HEK293 (cell line): ENCODE data around the gene ZCWPW1.

ENCODE experiments used
- CTCF ChIA-PET: fragments of 350-600 bp; formaldehyde crosslinking; extraction: SDS; loops from one replicate; lab custom pipeline; 2021; ENCODE audit warnings: antibody characterized with exemption; lab: Yijun Ruan, JAX
- POLR2A ChIA-PET: fragments of 300-600 bp; formaldehyde crosslinking; extraction: SDS; loops from one replicate; lab custom pipeline; 2020; ENCODE audit warnings: antibody characterized with exemption, inconsistent platforms; lab: Yijun Ruan, JAX
- H3K27ac ChIP-seq: fragments of 200-500 bp; sonication (Bioruptor generic); 2 replicates; pipeline ENCODE4 v1.5.1; 2014; ENCODE audit warnings: low read depth, low read length, control low read depth, inconsistent platforms; ENCODE audit errors: extremely low read depth
- H3K36me3 ChIP-seq, 2 experiments: fragments of 200-500 bp in 1 of 2; sonication (Bioruptor generic) in 1 of 2; 1 replicate in 1 of 2; 2 replicates in 1 of 2; pipeline ENCODE4 v1.5.1; 2014 to 2017; ENCODE audit warnings: inconsistent platforms in 2 of 2, low read length in 2 of 2; ENCODE audit not compliant: control insufficient read depth in 2 of 2, insufficient read depth in 1 of 2
- H3K4me1 ChIP-seq: fragments of 200-500 bp; sonication (Bioruptor generic); 2 replicates; pipeline ENCODE4 v1.5.1; 2014; ENCODE audit warnings: mild to moderate bottlenecking, low read length, inconsistent platforms; ENCODE audit not compliant: control insufficient read depth, insufficient read depth
- H3K4me3 ChIP-seq: 2 replicates; pipeline ENCODE4 v1.5.1; 2011; ENCODE audit warnings: low read depth, mild to moderate bottlenecking, control low read depth, low read length, moderate library complexity
- H3K9me3 ChIP-seq: fragments of 200-500 bp; sonication (Bioruptor generic); 2 replicates; pipeline ENCODE4 v1.5.1; 2014; ENCODE audit warnings: low read depth, low read length, inconsistent platforms; ENCODE audit not compliant: control insufficient read depth, insufficient read depth
- BCL11A ChIP-seq: fragments of 450-650 bp; formaldehyde crosslinking; IDR thresholded peaks from 2 replicates; pipeline ENCODE4 v1.5.1; 2016; ENCODE audit warnings: low read depth, missing biosample characterization, missing genetic modification characterization
- KLF8 ChIP-seq: fragments of 450-650 bp; formaldehyde crosslinking; IDR thresholded peaks from 2 replicates; pipeline ENCODE4 v1.5.1; 2016; ENCODE audit warnings: missing biosample characterization, missing genetic modification characterization
- MEIS1 ChIP-seq: sonication (generic); formaldehyde crosslinking; IDR thresholded peaks from 2 replicates; pipeline ENCODE4 v1.8.1; 2022; ENCODE audit warnings: missing genetic modification reagents, mild to moderate bottlenecking, borderline replicate concordance
- PRDM1 ChIP-seq: fragments of 450-650 bp; formaldehyde crosslinking; IDR thresholded peaks from 2 replicates; pipeline ENCODE4; 2016; ENCODE audit warnings: missing biosample characterization, missing genetic modification characterization
- SCRT2 ChIP-seq: fragments of 450-650 bp; formaldehyde crosslinking; IDR thresholded peaks from 2 replicates; pipeline ENCODE4 v1.5.1; 2016; ENCODE audit warnings: missing biosample characterization, missing genetic modification characterization
- YY2 ChIP-seq: fragments of 450-650 bp; formaldehyde crosslinking; IDR thresholded peaks from 2 replicates; pipeline ENCODE4 v1.5.1; 2016; ENCODE audit warnings: missing biosample characterization, missing genetic modification characterization
- ZBTB17 ChIP-seq: fragments of 450-650 bp; formaldehyde crosslinking; IDR thresholded peaks from 2 replicates; pipeline ENCODE4 v1.5.1; 2016; ENCODE audit warnings: missing biosample characterization, missing genetic modification characterization
- ZBTB7A ChIP-seq: fragments of 450-650 bp; formaldehyde crosslinking; IDR thresholded peaks from 2 replicates; pipeline ENCODE4 v1.5.1; 2016; ENCODE audit warnings: low read depth, missing biosample characterization, missing genetic modification characterization
- ZBTB8A ChIP-seq: fragments of 450-650 bp; formaldehyde crosslinking; IDR thresholded peaks from 2 replicates; pipeline ENCODE4 v1.5.1; 2016; ENCODE audit warnings: missing biosample characterization, missing genetic modification characterization
- ZNF10 ChIP-seq: fragments of 450-650 bp; formaldehyde crosslinking; IDR thresholded peaks from 2 replicates; pipeline ENCODE4 v1.5.1; 2017; ENCODE audit warnings: missing biosample characterization, missing genetic modification characterization
- ZNF146 ChIP-seq: fragments of 450-650 bp; formaldehyde crosslinking; IDR thresholded peaks from 2 replicates; pipeline ENCODE4 v1.5.1; 2016; ENCODE audit warnings: missing biosample characterization, missing genetic modification characterization
- ZNF157 ChIP-seq: fragments of 450-650 bp; formaldehyde crosslinking; IDR thresholded peaks from 2 replicates; pipeline ENCODE4 v1.5.1; 2016; ENCODE audit warnings: missing biosample characterization, missing genetic modification characterization
- ZNF169 ChIP-seq: fragments of 450-650 bp; formaldehyde crosslinking; IDR thresholded peaks from 2 replicates; pipeline ENCODE4 v1.5.1; 2016; ENCODE audit warnings: missing biosample characterization, missing genetic modification characterization
- ZNF202 ChIP-seq: fragments of 450-650 bp; formaldehyde crosslinking; IDR thresholded peaks from 2 replicates; pipeline ENCODE4 v1.5.1; 2016; ENCODE audit warnings: missing biosample characterization, missing genetic modification characterization, borderline replicate concordance
- ZNF211 ChIP-seq: fragments of 450-650 bp; formaldehyde crosslinking; IDR thresholded peaks from 2 replicates; pipeline ENCODE4 v1.5.1; 2016; ENCODE audit warnings: low read depth, missing biosample characterization, missing genetic modification characterization
- ZNF354C ChIP-seq: fragments of 450-650 bp; formaldehyde crosslinking; IDR thresholded peaks from 2 replicates; pipeline ENCODE4 v1.5.1; 2016; ENCODE audit warnings: missing biosample characterization, missing genetic modification characterization, low read depth, borderline replicate concordance
- ZNF555 ChIP-seq: fragments of 450-650 bp; formaldehyde crosslinking; conservative IDR thresholded peaks from 2 replicates; pipeline ENCODE4 v1.5.1; 2017; ENCODE audit warnings: missing biosample characterization, mild to moderate bottlenecking, missing genetic modification characterization, inconsistent platforms
- ZNF610 ChIP-seq: fragments of 450-650 bp; formaldehyde crosslinking; IDR thresholded peaks from 2 replicates; pipeline ENCODE4 v1.5.1; 2016; ENCODE audit warnings: missing biosample characterization, missing genetic modification characterization, borderline replicate concordance
- ZNF830 ChIP-seq: fragments of 450-650 bp; IDR thresholded peaks from 2 replicates; pipeline ENCODE4 v1.5.0; 2018; ENCODE audit warnings: missing biosample characterization, missing genetic modification characterization, low read depth, mild to moderate bottlenecking, moderate library complexity
- TF ChIP-seq, protein P1 (sequence below): fragments of 450-650 bp; formaldehyde crosslinking; IDR thresholded peaks from 2 replicates; pipeline ENCODE4 v1.5.1; 2016; ENCODE audit warnings: missing biosample characterization, missing genetic modification characterization
- TF ChIP-seq, protein P2 (sequence below): sonication (generic); formaldehyde crosslinking; IDR thresholded peaks from 2 replicates; pipeline ENCODE4 v1.8.1; 2022; ENCODE audit warnings: mild to moderate bottlenecking, moderate library complexity, missing genetic modification reagents
- TF ChIP-seq, protein P3 (sequence below): fragments of 450-650 bp; formaldehyde crosslinking; IDR thresholded peaks from 2 replicates; pipeline ENCODE4 v1.5.1; 2016; ENCODE audit warnings: missing biosample characterization, missing genetic modification characterization
- TF ChIP-seq, protein P4 (sequence below): fragments of 450-650 bp; formaldehyde crosslinking; IDR thresholded peaks from 2 replicates; pipeline ENCODE4 v1.5.1; 2016; ENCODE audit warnings: missing biosample characterization, missing genetic modification characterization
- TF ChIP-seq, protein P5 (sequence below): fragments of 450-650 bp; formaldehyde crosslinking; IDR thresholded peaks from 2 replicates; pipeline ENCODE4 v1.5.1; 2017; ENCODE audit warnings: missing biosample characterization, mild to moderate bottlenecking, missing genetic modification characterization, moderate library complexity
- TF ChIP-seq, protein P6 (sequence below): fragments of 450-650 bp; formaldehyde crosslinking; IDR thresholded peaks from 2 replicates; pipeline ENCODE4 v1.5.1; 2016; ENCODE audit warnings: missing biosample characterization, missing genetic modification characterization

ZCWPW1 gene

DNA sequence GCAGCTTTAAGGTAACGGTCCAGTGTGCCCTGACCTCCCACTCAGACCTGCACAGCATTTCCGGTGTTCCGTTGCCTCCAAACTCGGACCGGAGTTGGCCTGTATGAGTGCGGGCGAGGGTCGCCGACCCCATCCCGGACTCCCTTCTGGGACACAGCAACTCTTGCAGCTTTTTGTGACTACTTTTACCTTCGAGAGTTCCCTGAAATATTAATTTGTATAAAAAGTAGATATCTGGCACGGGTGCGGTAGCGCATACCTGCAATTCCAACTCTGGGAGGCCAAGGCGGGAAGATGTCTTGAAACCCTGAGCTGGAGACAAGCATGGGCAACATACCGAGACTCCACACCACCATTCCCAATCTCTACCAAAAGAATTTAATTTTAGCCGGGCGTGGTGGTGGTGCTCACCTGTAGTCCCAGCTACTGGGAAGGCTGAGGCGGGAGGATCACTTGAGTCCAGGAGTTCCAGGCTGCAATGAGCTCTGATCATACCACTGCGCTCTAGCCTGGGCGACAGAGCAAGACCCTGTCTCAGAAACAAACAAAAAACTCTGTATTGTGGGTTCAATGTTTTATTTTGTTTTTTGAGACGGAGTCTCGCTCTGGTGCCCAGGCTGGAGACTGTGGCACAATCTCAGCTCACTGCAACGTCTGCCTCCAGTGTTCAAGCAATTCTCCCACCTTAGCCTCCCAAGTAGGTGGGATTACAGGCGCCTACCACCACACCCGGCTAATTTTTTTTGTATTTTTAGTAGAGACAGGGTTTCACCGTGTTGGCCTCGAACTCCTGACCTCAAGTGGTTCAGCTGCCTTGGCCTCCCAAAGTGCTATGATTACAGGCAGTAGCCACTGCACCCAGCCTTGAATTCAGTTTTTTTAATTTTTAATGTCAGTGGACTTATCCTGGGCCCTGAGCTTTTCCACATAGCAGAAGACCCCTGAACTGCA is 8.9 kb upstream of the ZCWPW1 start:
- peaks cover 4 to 28% of the 10 kb centered on the region in 2 experiments; a peak in 2 of 3 replicates for H3K36me3 ChIP-seq
- CTCF ChIA-PET, result interaction anchor here (0.6 to 2.0 kb wide), 3 partner anchors 13 to 443 kb away, joined by 3 to 10 read pairs (median 4); no protein-coding TSS in a partner anchor
- no peak overlapping the region for H3K27ac ChIP-seq
- H3K4me3 ChIP-seq, result no peak overlapping the region
- H3K4me1 ChIP-seq, result no peaks in the 10 kb centered on the region; the same call in 1 of the 2 replicates
- no peaks in the 10 kb centered on the region for H3K9me3 ChIP-seq
- TF ChIP-seq, protein P1, sequence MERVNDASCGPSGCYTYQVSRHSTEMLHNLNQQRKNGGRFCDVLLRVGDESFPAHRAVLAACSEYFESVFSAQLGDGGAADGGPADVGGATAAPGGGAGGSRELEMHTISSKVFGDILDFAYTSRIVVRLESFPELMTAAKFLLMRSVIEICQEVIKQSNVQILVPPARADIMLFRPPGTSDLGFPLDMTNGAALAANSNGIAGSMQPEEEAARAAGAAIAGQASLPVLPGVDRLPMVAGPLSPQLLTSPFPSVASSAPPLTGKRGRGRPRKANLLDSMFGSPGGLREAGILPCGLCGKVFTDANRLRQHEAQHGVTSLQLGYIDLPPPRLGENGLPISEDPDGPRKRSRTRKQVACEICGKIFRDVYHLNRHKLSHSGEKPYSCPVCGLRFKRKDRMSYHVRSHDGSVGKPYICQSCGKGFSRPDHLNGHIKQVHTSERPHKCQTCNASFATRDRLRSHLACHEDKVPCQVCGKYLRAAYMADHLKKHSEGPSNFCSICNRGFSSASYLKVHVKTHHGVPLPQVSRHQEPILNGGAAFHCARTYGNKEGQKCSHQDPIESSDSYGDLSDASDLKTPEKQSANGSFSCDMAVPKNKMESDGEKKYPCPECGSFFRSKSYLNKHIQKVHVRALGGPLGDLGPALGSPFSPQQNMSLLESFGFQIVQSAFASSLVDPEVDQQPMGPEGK (tag by site-specific recombination), result no peak
- TF ChIP-seq, protein P2, sequence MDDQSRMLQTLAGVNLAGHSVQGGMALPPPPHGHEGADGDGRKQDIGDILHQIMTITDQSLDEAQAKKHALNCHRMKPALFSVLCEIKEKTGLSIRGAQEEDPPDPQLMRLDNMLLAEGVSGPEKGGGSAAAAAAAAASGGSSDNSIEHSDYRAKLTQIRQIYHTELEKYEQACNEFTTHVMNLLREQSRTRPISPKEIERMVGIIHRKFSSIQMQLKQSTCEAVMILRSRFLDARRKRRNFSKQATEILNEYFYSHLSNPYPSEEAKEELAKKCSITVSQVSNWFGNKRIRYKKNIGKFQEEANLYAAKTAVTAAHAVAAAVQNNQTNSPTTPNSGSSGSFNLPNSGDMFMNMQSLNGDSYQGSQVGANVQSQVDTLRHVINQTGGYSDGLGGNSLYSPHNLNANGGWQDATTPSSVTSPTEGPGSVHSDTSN (CRISPR knock-in tag), result no peak
- TF ChIP-seq PRDM1 (no peak), ZNF354C (tag by site-specific recombination) (no peak), ZNF211 (no peak), ZBTB7A (tag by site-specific recombination) (no peak), ZNF146 (no peak), YY2 (tag by site-specific recombination) (no peak), ZNF169 (tag by site-specific recombination) (no peak), ZNF610 (no peak), BCL11A (no peak), ZNF555 (no peak)
- TF ChIP-seq, protein P3, sequence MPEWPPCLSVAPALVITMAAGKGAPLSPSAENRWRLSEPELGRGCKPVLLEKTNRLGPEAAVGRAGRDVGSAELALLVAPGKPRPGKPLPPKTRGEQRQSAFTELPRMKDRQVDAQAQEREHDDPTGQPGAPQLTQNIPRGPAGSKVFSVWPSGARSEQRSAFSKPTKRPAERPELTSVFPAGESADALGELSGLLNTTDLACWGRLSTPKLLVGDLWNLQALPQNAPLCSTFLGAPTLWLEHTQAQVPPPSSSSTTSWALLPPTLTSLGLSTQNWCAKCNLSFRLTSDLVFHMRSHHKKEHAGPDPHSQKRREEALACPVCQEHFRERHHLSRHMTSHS (tag by site-specific recombination), result no peak
- TF ChIP-seq, protein P4, sequence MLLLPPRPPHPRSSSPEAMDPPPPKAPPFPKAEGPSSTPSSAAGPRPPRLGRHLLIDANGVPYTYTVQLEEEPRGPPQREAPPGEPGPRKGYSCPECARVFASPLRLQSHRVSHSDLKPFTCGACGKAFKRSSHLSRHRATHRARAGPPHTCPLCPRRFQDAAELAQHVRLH (tag by site-specific recombination), result no peak
- POLR2A ChIA-PET, result interaction anchor here (0.5 to 2.5 kb wide), 19 partner anchors 8 to 452 kb away, joined by 3 to 36 read pairs (median 4); partner anchors contain the start of genes AGFG2, FBXO24, LRCH4 and MEPCE

DNA sequence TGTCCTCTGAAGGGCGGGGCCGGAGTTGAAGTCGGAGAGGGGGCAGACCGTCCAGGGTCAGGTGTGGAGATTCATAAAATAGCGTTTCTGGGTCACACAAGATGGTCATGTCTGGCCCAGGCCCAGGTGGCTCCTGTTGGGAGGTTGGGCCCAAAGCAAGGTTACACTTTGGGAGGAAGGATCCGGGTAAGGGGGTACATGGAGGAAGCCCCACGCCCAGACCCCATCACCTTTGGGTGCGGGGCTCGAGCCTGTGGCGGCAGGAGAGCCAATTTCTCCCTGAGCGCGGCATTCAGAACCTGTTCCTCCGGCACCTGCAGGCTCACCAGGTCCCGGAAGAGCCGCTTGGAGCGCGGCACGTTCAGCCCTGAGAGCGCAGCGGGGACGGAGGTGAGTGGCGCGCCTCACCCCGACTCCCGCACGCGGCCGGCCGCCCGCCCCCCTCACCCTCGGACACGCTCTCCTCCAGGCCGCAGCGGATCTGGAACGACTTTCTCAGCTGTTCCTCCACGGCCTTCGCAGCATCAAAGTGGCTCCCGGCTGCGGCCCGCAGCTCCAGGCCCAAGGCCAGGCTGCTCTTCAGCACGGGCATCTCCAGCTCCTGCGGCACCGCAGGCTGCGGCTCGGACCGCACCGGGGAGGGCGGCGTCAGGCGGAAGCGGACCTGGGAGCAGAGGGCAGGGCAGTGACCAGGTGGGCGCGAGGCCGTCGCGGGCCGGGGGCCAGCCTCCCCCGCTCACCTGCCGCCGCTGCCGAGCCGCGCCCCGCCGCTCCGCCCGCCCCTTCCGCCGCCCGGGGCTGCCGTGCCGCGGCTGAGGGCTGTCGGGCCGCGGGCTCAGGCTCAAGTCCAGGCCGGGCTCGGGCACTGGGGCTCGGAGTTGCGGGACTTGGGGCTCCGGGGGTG is 7.2 kb upstream of the ZCWPW1 start:
- H3K9me3 ChIP-seq, result no peaks in the 10 kb centered on the region
- peak overlapping the region; percentile 84 for H3K4me3 ChIP-seq
- H3K36me3 ChIP-seq, result peaks cover 4 to 45% of the 10 kb centered on the region in 2 experiments; a peak in 2 of 3 replicates
- peak overlapping the region; percentile 97 for H3K27ac ChIP-seq
- CTCF ChIA-PET, result interaction anchor here (0.6 to 1.9 kb wide), 2 partner anchors 14 to 456 kb away, joined by 3 to 8 read pairs; no protein-coding TSS in a partner anchor
- POLR2A ChIA-PET, result interaction anchor here (0.8 to 2.5 kb wide), 14 partner anchors 7 to 270 kb away, joined by 3 to 36 read pairs (median 4); partner anchors contain the start of genes AGFG2, MEPCE, MOSPD3 and POP7
- H3K4me1 ChIP-seq, result peaks cover 4% of the 10 kb centered on the region
- TF ChIP-seq SCRT2 (tag by site-specific recombination) (peak; percentile 72), ZNF157 (tag by site-specific recombination) (no peak), ZNF202 (tag by site-specific recombination) (no peak), ZNF830 (tag by site-specific recombination) (no peak), KLF8 (peak; percentile 54; the same call in 1 of the 2 replicates), ZNF10 (tag by site-specific recombination) (0 out of 2 replicates have a peak, but pooled peaks have one; percentile 12), MEIS1 (CRISPR knock-in tag) (no peak; the same call in 1 of the 2 replicates), ZBTB8A (0 out of 2 replicates have a peak, but pooled peaks have one; percentile 11), ZBTB17 (tag by site-specific recombination) (peak; percentile 79)
- TF ChIP-seq, protein P5, sequence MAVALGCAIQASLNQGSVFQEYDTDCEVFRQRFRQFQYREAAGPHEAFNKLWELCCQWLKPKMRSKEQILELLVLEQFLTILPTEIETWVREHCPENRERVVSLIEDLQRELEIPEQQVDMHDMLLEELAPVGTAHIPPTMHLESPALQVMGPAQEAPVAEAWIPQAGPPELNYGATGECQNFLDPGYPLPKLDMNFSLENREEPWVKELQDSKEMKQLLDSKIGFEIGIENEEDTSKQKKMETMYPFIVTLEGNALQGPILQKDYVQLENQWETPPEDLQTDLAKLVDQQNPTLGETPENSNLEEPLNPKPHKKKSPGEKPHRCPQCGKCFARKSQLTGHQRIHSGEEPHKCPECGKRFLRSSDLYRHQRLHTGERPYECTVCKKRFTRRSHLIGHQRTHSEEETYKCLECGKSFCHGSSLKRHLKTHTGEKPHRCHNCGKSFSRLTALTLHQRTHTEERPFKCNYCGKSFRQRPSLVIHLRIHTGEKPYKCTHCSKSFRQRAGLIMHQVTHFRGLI, result no peak
- TF ChIP-seq, protein P6, sequence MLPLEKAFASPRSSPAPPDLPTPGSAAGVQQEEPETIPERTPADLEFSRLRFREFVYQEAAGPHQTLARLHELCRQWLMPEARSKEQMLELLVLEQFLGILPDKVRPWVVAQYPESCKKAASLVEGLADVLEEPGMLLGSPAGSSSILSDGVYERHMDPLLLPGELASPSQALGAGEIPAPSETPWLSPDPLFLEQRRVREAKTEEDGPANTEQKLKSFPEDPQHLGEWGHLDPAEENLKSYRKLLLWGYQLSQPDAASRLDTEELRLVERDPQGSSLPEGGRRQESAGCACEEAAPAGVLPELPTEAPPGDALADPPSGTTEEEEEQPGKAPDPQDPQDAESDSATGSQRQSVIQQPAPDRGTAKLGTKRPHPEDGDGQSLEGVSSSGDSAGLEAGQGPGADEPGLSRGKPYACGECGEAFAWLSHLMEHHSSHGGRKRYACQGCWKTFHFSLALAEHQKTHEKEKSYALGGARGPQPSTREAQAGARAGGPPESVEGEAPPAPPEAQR, result no peak
